Ammon's horn (tissue), 1 donor: ENCODE results near the gene TMEM33.

Experiments
- DNase-seq: peaks from one replicate; pipeline ENCODE4 v3.0.0-alpha.2; 2016; ENCODE audit warnings: low spot score

Gene TMEM33

DNA sequence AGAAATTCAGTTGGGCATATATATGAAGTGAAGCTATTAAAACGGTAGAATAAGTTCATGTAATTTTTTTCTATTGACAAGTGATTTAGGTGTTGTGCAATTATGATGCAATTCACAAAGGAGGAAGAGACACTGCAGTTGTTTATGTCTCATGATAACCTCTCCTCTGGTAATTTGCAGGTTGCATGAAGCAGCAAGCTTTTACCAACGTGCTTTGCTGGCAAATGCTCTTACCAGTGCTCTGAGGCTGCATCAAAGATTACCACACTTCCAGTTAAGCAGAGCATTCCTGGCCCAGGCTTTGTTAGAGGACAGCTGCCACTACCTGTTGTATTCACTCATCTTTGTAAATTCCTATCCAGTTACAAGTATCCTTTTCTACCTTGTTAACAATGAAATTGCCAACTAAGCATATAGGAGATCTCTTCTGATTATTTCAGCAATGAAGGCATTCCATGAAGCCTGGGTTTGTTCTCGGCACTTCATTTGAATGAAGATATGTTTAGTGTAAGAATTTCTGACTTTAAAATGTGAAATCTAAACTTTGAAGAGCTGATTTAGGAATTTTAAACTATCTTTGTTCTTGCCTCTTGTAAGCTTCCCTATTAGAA lies 3.9 kb downstream of the TMEM33 start:
- DNase-seq, result no peak

DNA sequence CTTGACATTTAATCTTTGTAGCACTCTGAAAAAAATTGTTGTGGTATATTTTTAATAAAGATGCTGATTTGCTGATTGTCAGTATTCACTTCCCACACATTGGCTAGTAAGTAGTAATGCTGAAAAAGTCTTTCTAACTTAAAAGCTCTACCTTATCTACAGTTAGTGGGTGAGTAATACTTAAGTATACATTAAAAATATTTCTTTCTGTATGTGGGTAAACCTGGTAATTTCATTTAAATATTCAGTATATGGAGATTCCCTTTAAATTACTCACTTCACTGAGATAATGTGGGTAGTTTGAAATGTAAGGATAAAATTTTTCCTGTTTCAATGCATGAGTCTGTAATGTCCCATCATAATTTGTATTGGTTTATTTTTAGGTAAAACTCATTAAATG lies 5.6 kb downstream of the TMEM33 start:
- no peak for DNase-seq

DNA sequence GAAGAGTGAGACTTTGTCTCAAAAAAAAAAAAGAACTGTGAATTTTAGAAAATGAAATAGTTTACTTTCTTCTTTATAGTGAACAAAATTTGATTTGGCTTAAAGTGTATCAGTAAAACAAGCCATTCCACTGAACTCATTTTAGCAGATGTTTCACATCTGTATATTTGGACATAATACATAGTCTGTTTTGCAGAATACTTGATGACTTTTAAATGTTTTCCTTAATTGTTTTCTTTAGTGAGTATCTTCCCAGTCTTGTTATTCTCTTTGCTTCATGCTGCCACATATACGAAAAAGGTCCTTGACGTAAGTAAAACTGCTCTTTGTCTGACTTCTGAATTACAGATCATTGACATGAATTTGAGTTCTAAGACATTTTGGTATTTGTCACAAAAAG lies 8.3 kb downstream of the TMEM33 start:
- DNase-seq, result no peak

- DNase-seq, result no peak
Measured at GRCh38 chr4:41944089-41944488, 8.9 kb downstream of the TMEM33 start.

- DNase-seq, result no peak
Measured at GRCh38 chr4:41949531-41949930, 14.3 kb downstream of the TMEM33 start.

DNA sequence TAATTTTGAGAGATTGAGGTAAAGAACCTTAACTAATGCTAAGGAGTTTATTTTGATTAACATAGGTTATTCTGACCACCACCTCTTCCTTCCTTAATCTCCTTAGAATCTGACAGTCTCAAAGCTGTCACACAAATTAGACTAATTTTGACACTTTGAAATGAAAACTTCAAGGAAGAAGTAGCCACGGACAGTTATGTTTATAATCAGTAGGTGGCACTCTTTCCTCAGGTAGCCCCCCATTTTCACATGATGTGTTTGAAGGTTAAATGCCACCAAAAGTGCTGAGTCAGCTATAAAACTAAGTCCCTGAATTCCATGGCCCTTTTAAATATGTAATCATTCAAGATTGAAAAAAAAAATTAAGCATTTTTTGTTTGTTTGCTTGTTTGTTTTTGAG lies 22.4 kb downstream of the TMEM33 start:
- DNase-seq, result no peak

DNA sequence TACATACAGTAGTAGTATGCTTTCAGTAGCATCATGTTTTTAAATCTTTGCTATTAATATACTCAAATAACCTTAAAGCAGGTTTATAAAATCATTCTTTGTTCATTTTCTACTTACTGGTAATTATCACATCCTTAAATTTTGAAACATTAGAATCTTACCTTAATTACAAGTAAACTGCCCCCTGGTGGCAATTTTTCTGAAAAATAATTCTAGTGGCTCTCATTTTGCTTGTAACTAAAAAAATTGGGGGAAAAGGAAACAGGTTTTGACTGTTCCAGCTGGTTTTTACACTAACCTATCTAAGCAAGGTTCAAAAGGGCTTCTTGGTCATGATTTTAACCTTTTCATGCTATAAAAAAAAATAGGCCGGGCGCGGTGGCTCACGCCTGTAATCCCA lies 27.9 kb downstream of the TMEM33 start:
- no peak for DNase-seq

DNA sequence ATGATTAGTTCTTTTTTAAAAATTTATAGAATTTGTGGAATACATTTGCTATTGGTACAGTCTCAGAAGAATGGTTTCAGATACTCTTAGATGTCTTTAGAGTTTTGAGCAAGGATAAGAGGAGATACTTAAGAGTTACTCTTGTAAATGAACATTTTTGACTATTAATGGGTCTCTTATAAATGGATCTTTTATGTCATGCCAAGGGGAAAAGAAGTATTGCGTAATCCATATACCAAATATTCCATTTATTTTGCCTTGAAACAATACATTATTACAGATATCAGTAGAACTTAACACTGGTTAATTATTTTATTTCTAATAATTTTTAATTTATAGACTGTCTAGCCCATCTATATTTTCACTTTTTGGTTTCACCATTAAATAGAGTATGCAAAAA lies 29.2 kb downstream of the TMEM33 start:
- DNase-seq, result no peak

GRCh38 chr4:41967392-41967791 lies 32.2 kb downstream of the TMEM33 start:
- DNase-seq, result no peak

- DNase-seq, result no peak
Measured at GRCh38 chr4:41969671-41970070, 34.4 kb downstream of the TMEM33 start.

- DNase-seq, result no peak
Measured at GRCh38 chr4:41975341-41975740, 40.1 kb downstream of the TMEM33 start.

DNA sequence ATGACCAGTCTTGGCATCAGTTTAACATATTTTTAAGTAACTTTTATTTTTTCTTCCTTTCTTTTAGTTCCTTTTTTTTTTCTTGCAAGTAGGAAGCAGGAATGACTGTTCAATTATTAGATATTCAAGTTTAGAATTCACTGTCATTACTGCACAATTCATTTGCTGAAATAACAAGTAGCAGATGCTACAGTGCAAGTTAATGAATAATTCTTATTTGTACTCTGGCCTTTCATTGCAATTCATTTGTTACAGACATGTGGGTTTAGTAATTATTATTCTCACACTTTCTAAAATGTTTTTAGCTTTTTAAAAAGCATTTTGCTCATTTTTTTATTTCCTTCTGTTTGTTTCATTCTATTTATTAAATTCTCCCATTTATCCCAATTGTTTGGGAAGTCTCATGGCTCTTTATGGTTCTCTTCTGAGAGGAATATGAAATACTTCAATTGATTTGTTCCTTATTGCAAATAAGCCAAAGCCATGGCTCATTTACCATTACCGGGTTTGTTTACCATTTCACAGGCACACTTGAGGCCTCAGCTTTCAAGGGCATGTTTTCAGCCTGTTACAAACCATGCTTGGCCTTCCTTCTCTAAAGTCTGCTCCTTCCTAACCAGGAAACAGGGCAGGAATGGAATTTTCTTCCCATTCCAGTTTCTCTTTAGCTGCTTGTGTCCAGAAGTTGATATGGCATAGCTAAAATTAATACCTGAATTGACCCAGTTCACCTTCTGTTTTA lies 41.7 kb downstream of the TMEM33 start:
- no peak for DNase-seq

GRCh38 chr4:41977709-41978108 lies 42.5 kb downstream of the TMEM33 start:
- no peak for DNase-seq

DNA sequence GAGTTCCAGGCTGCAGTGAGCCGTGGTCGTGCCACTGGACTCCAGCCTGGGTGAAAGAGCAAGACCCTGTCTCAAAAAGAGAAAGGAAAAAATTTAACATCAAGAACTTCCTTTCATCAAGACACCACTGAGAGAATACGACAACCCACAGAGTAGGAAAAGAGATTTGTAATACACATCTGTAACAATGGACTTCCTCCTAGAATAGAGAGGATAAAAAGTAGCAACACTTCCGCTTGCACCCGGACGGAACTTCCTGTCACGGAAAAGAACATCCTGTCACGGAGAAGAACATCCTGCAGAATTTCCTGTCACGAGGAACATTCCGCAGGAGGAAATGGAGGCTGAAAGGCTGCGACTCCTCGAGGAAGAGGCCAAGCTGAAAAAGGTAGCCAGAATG lies 46.2 kb downstream of the TMEM33 start, which contains the start of gene DCAF4L1:
TSS of gene DCAF4L1 (plus strand) at position 301 of the 400 bp plus-strand sequence. CDS start at position 338, 37 bp downstream.
- no peak for DNase-seq

DNA sequence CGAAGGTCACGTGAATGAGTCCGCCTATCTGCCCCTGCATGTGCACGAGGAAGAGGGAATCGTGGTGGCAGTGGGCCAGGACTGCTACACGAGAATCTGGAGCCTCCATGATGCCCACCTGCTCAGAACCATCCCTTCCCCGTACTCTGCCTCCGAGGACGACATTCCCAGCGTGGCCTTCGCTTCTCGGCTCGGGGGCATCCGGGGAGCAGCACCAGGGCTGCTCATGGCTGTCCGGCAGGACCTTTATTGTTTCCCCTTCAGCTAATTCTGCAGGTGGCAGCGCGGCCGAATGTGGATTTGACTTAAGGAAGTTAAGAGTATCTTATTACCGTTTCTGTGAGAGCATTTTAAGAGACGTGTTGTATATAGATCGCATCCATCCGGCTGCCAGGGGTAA lies 47.5 kb downstream of the TMEM33 start:
- DNase-seq, result no peak

DNA sequence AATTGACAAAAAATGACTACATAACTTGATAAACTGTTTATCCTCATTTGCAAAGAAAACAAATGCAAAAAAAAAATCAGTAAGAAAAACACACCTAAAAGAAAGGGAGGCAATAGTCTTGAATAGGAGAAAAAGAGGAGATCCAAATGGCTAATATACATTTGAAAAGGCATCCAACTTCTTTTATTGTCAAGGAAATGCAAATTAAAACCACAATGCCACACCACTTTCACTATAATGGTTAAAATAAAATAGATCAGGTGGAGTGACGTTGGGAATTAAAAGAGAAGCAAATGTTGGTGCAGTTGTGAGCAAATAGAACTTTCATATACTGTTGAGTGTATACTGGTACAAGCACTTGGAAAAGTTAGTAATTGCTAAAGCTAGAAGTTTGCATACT lies 49.9 kb downstream of the TMEM33 start:
- no peak for DNase-seq

GRCh38 chr4:41989994-41990364 lies 54.8 kb downstream of the TMEM33 start:
- DNase-seq, result no peak

GRCh38 chr4:41990365-41991111 lies 55.3 kb downstream of the TMEM33 start, which contains the start of gene SLC30A9:
TSS of gene SLC30A9 (plus strand) at chr4:41990530. CDS start at chr4:41990652, 122 bp downstream.
- peak; percentile 99 for DNase-seq

DNA sequence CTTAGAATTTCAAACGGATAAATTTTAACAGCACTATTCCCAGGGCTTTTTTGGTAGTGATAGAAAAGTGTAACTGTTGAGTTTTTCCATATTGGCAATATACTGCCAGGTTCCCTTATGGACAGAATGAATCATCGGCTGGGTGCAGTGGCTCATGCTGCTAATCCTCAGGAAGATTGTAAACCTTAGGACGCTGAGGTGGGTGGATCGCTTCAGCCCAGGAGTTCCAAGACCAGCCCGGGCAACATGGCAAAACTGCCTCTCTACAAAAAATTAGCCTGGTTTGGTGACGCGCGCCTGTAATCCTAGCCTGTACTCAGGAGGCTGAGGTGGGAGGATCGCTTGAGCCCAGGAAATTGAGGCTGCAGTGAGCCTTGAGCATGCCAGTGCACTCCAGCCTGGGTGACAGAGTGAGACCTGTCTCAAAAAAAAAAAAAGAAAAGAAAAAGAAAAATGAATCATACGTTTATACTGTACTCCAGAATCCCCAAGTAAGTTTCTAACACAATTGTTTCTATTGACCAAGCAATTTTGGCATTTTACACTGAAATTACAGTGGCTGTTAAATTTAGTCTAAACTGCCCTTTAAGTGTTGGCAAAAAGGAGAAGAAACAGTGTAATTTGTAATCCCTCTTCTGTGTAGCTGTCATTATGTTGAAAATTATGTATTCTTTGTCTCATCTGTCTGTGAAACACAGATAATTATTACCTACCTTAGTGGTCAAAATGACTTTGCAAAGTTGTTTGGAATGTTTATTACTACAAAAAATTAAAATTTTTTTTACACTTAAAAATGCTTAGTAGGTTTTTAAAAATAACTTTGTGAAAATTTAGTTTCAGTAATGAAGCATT lies 56.9 kb downstream of the TMEM33 start:
- no peak for DNase-seq

GRCh38 chr4:41992967-41993857 lies 58.0 kb downstream of the TMEM33 start:
- no peak for DNase-seq

- no peak for DNase-seq
Measured at GRCh38 chr4:41994461-41994985, 59.3 kb downstream of the TMEM33 start.
